ENCODE results near the gene CTLA4.

DNA sequence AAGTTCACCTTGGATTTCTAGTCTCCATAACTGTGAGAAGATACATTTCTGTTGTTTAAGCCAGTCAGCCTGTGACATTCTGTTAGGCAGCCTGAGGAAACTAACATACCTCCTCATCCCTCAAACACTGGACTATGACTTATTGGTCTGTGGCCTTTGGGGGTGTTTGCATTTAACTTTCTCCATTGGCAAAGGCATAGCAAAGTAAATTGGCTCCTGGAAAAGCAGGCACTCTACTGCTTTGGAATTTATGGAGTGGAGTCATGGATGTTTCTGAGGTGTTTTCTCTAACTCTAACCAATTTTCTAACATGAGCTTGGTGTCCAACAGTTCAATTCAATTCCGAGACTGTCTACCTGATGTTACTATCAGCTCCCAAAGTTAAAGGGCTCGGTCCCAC lies 48.9 kb upstream of the CTLA4 start:
- TF ChIP-seq CTCF (IDR thresholded peaks at IDR 0.05) (no peak), POLR2A (IDR thresholded peaks at IDR 0.05) (no peak), EP300 (IDR thresholded peaks at IDR 0.05) (no peak), POLR2AphosphoS5 (IDR thresholded peaks at IDR 0.05) (no peak)

All from suprapubic skin (tissue), 4 donors.